Measurements from ENCODE around the gene SAMD9L.

Gene SAMD9L

DNA sequence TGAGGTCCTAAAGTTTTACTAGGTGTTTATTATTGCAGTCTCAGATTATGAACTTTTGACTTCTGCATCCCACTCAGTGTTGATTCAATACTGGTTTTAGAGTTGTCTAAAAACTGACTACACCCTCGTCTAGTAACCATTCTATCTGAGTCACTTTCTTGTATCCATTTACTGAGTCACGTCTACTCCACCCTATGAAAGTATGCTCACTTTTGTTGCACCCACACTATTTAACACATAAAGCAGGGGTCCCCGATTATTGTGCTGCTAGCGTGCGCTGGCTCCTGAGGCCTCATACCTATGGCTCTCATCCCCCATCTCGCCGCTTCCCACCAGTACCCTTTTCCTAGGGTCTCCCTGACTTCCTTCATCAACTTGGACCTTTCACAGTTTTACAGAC, 32.4 kb downstream of the SAMD9L start:
- no peak overlapping the region for H3K4me3 ChIP-seq (ENCODE audit: low read depth, low read length)
- TF ChIP-seq, protein P1, sequence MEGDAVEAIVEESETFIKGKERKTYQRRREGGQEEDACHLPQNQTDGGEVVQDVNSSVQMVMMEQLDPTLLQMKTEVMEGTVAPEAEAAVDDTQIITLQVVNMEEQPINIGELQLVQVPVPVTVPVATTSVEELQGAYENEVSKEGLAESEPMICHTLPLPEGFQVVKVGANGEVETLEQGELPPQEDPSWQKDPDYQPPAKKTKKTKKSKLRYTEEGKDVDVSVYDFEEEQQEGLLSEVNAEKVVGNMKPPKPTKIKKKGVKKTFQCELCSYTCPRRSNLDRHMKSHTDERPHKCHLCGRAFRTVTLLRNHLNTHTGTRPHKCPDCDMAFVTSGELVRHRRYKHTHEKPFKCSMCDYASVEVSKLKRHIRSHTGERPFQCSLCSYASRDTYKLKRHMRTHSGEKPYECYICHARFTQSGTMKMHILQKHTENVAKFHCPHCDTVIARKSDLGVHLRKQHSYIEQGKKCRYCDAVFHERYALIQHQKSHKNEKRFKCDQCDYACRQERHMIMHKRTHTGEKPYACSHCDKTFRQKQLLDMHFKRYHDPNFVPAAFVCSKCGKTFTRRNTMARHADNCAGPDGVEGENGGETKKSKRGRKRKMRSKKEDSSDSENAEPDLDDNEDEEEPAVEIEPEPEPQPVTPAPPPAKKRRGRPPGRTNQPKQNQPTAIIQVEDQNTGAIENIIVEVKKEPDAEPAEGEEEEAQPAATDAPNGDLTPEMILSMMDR (IDR thresholded peaks at IDR 0.05; ENCODE audit: insufficient read depth, low read depth, low read length, missing control alignments), result no peak
- DNase-seq (ENCODE audit: low read depth), result no peak

DNA sequence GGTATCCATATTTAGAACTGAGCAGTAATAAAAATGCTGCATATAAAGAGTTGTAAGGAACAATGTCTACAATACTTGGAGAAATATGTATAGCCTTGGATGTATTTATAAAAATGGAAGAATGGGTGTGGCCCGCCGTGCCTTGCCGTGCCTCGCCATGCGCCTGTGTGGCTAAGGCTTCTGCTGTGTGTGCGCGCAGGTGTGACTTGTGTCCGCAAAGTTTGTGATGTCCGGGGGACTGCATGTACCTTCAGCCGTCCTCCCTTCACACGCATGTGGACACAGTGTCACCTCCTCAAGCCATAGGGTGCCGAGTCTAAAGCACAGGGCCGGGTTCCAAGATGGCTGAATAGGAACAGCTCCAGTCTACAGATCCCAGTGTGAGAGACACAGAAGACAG, 40.2 kb downstream of the SAMD9L start:
- TF ChIP-seq, protein P1 (IDR thresholded peaks at IDR 0.05; ENCODE audit: insufficient read depth, low read depth, low read length, missing control alignments), result no peak
- DNase-seq (ENCODE audit: low read depth), result no peak
- H3K4me3 ChIP-seq (ENCODE audit: low read depth, low read length), result no peak overlapping the region

DNA sequence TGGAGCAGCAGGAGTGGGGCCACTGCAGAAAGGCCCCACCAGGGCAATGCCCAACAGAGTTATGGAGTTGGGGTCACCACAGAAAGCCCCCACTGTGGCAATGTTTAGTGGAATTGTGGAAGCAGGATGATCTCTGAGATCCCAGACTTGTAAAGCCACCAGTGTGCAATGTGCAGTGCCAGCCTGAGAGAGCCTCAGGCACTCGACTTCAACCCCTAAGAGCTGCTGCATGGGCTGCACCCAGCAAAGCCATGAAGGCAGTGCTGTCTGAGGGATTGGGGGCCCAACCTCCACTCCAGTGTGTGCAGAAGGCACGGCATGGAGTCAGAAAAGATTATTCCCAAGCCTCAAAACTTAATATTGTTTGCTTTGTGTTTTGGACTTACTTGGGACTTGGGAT, 50.8 kb downstream of the SAMD9L start:
- DNase-seq (ENCODE audit: low read depth), result no peak
- H3K4me3 ChIP-seq (ENCODE audit: low read depth, low read length), result no peak overlapping the region
- TF ChIP-seq, protein P1 (IDR thresholded peaks at IDR 0.05; ENCODE audit: insufficient read depth, low read depth, low read length, missing control alignments), result no peak

GRCh38 chr7:93092757-93093370, 55.3 kb downstream of the SAMD9L start:
- TF ChIP-seq, protein P1 (IDR thresholded peaks at IDR 0.05; ENCODE audit: insufficient read depth, low read depth, low read length, missing control alignments), result peak; percentile 48

More at GRCh38 chr7:93092757-93093370, 55.3 kb downstream of the SAMD9L start:
- peak; percentile 62 for DNase-seq (ENCODE audit: low read depth)
- no peak overlapping the region for H3K4me3 ChIP-seq (ENCODE audit: low read depth, low read length)
